ENCODE data around the gene E2F8.

GRCh38 chr11:19218216-19218615 is 22.5 kb downstream of the E2F8 start:
- TF ChIP-seq CTCF (IDR thresholded peaks at IDR 0.05), result no peak
- no peak for TF ChIP-seq POLR2A (IDR thresholded peaks at IDR 0.05)

Data from prostate gland (tissue), 2 donors.